Gastroesophageal sphincter (tissue), 3 donors: Measurements from ENCODE around the gene THRB.

ENCODE experiments used
- POLR2A ChIP-seq, 2 donors: fragments of 450-650 bp; IDR thresholded peaks; one replicate each; pipeline ENCODE4 v1.6.1; 2017; ENCODE audit warnings: antibody characterized with exemption in 2 of 2, mild to moderate bottlenecking in 2 of 2, moderate library complexity in 1 of 2
- TF ChIP-seq, protein P1 (sequence below), 4 experiments: fragments of 200-600 bp in 2 of 4; fragments of 450-650 bp in 2 of 4; sonication (generic) in 1 of 4; IDR thresholded peaks; one replicate each; pipeline ENCODE4 v1.5.1; 2017 to 2019; ENCODE audit warnings: antibody characterized with exemption in 4 of 4, mild to moderate bottlenecking in 2 of 4, moderate library complexity in 2 of 4

- no peak for TF ChIP-seq POLR2A (IDR thresholded peaks at IDR 0.05)
- TF ChIP-seq, protein P1, sequence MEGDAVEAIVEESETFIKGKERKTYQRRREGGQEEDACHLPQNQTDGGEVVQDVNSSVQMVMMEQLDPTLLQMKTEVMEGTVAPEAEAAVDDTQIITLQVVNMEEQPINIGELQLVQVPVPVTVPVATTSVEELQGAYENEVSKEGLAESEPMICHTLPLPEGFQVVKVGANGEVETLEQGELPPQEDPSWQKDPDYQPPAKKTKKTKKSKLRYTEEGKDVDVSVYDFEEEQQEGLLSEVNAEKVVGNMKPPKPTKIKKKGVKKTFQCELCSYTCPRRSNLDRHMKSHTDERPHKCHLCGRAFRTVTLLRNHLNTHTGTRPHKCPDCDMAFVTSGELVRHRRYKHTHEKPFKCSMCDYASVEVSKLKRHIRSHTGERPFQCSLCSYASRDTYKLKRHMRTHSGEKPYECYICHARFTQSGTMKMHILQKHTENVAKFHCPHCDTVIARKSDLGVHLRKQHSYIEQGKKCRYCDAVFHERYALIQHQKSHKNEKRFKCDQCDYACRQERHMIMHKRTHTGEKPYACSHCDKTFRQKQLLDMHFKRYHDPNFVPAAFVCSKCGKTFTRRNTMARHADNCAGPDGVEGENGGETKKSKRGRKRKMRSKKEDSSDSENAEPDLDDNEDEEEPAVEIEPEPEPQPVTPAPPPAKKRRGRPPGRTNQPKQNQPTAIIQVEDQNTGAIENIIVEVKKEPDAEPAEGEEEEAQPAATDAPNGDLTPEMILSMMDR (IDR thresholded peaks at IDR 0.05) = no peak
These were observed 241.3 kb downstream of the THRB start for GRCh38 chr3:24253336-24253735.
